Hepatic stellate cell (primary cell): Measurements from ENCODE around the gene KLHDC7B.
A peak's percentile ranks its signal among the peaks of the same experiment; 100 is the strongest.

ENCODE experiments used
- DNase-seq: peaks from one replicate; pipeline ENCODE4 v3.0.0; 2011; ENCODE audit warnings: low spot score

The KLHDC7B gene

DNA sequence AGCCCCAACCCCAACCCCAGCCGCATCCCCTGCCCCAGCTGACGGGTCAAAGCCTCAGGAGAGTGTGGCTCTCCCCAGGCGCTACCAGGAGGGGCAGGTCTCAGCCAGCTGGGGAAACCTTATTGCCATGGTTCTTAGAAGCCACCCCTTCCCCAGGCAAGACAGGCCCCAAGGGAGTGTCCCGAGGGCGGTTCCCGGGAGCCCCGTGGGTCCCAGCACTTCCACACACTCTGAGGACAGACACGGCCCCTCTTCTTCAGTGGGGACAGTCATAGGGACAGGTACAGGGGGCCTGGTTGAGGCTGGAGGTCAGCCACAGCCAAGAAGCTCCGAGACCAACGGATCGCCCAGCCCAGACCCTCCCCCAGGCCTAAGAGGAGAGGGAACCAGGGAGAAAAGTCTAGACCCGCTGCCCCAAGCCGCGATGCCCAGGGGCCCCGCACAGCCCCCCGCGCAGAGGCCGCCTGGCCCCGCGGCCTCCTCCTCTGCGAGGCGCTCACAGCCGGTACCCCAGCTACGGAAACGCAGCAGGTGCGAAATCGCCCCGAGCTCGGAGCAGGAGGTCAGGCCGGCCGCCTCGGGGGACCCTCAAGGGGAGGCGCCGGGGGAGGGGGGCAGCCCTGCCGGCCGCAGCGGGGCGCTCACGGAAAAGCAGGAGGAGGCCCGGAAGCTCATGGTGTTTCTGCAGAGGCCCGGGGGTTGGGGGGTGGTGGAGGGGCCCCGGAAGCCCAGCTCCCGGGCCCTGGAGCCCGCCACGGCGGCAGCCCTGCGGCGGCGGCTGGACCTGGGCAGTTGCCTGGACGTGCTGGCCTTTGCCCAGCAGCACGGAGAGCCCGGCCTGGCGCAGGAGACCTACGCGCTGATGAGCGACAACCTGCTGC, 2.6 kb downstream of the KLHDC7B start:
- DNase-seq: no peak

DNA sequence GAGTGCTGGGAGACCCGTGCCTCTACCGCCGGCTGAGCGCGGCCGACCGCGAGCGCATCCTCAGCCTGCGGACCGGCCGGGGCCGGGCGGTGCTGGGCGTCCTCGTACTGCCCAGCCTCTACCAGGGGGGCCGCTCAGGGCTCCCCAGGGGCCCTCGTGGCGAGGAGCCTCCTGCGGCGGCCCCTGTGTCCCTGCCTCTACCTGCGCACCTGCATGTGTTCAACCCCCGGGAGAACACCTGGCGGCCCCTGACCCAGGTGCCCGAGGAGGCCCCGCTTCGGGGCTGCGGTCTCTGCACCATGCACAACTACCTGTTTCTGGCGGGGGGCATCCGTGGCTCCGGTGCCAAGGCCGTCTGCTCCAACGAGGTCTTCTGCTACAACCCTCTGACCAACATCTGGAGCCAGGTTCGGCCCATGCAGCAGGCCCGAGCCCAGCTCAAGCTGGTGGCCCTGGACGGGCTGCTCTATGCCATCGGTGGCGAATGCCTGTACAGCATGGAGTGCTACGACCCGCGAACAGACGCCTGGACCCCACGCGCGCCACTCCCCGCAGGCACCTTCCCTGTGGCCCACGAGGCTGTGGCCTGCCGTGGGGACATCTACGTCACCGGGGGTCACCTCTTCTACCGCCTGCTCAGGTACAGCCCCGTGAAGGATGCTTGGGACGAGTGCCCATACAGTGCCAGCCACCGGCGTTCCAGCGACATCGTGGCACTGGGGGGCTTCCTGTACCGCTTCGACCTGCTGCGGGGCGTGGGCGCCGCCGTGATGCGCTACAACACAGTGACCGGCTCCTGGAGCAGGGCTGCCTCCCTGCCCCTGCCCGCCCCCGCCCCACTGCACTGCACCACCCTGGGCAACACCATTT, 3.5 kb downstream of the KLHDC7B start:
- DNase-seq: no peak

DNA sequence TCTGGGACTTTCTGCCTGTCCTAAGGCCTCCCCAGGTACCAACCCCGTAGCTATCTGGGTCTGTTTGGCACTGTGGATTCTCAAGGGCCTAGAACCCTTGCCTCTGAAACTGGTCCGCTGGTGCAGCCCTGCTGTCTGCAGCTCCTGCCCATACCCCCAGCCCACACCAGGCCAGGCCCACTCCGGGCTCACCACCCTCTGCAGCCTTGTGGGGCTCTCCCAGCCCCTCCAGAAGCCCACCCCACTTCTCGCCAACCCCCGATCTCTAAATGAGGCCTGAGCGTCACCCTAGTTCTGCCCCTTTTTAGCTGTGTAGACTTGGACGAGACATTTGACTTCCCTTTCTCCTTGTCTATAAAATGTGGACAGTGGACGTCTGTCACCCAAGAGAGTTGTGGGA, 4.7 kb downstream of the KLHDC7B start:
- no peak for DNase-seq

DNA sequence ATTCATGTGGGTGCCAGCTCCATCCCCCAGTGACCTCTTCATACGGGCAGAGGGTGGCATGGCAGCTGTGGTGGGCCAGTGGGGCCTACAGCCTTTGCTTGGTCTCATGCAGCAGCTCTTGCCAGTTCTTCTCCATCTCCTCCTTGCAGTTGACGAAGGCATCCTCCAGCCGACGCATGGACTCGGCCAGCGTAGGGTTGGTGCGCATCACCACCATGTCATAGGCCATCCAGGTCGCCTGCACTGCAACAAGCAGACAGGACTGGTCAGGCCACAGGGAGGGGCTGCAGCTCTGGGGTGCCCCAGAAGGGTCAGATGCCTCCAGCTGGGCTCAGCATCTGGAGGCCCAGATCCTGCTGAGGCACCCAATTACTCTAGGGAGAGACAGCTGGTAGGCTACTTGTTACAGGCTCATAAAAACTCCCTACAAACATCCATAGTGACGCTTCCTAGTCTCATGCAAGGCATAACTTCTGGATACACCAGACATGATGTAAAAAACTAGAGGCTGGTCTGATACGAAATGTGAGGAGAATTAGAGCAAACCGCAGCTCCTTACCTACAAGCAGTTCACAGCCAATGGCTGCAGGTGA, 5.6 kb downstream of the KLHDC7B start:
- no peak for DNase-seq

DNA sequence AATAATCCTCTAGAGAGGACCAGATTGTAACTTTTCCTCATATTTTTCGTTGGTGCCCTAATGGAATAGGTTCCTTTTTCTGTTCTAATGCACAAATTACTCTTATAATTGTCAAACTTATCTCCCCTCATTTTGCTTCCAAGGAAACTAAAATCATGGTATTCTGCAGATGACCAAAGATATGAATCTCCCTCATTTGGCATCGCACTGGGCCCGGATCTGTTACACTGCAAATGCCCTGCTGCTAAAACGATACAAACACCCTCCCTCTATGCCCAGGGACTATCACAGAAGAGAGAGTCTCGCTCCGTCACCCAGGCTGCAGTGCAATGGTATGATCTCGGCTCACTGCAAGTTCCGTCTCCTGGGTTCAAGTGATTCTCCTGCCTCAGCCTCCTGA, 7.6 kb downstream of the KLHDC7B start:
- no peak for DNase-seq

DNA sequence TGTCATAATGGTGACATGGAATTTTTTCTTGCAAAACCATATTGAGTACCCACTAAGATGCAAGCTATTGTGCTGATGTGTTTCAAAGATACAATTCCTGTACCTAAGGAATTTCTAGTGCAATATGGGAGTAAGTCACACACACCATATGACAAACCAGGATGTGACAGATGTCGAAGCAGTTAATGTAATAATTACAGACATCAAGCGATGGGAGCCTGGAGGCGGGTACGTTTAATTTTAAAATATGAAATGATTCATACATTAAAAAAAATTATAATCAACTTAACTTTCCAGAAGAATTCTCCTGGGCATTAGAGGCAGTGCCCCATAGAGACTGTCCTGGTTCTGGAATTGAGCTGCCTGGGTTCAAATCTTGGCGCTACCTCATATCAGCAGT, 11.0 kb downstream of the KLHDC7B start:
- DNase-seq: no peak

DNA sequence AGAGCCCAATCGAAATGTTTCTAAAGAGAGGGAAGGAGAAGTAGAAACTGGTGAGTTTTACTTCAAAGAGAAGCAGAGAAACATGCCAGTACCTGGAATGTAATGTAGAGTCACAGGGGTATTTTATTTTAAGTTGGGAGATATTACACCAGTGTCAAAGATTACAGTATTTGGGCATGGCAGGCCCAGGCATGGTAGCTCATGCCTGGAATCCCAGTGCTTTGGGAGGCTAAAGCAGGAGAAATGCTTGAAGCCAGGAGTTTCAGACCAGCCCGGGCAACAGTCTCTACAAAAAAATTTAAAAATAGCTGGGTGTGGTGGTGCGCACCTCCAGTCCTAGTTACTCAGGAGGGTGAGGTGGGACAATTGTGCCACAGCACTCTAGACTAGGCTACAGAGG, 14.3 kb downstream of the KLHDC7B start:
- no peak for DNase-seq

DNA sequence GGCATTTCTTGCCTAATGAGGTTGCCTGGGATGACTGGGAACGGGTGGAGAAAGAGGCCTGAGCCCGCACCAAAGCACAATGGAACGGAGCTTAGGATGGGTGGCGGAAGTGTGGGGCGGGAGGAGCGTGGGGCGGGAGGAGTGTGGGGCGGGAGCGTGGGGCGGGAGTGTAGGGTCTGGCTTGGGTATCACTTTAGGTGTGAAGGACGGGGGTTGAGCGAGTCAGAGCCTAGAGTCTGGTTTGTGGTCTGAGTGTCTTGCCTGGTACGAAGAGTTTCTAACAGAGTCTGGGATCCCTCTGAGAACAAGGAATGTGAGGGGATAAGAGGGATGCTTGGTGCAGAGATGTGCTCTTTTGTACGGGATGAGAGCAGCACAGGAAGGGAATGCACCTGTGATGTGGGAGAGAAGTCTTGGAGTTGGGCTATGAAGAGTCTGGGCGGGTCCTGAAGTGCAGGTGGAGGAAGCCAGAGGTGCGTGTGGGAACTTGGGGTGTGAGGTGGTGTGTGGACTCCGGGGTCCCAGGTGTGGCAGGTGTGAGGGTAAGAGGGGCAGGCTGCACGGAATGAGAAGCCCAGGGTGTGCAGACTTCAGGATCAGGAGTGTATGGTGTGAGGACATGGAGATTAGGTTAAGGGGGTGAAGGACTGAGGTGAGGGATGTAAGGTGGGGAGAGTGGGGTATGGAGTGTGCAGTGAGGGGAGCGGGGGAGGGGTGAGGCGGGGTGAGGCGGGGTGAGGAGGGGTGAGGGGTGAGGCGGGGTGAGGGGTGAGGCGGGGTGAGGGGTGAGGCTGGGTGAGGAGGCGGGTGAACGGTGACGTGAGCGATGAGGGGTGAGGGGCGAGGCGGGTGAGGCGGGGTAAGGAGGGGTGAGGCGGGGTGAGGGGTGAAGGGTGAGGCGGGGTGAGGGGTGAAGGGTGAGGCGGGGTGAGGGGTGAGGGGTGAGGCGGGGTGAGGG, 16.0 kb downstream of the KLHDC7B start:
- DNase-seq: no peak

DNA sequence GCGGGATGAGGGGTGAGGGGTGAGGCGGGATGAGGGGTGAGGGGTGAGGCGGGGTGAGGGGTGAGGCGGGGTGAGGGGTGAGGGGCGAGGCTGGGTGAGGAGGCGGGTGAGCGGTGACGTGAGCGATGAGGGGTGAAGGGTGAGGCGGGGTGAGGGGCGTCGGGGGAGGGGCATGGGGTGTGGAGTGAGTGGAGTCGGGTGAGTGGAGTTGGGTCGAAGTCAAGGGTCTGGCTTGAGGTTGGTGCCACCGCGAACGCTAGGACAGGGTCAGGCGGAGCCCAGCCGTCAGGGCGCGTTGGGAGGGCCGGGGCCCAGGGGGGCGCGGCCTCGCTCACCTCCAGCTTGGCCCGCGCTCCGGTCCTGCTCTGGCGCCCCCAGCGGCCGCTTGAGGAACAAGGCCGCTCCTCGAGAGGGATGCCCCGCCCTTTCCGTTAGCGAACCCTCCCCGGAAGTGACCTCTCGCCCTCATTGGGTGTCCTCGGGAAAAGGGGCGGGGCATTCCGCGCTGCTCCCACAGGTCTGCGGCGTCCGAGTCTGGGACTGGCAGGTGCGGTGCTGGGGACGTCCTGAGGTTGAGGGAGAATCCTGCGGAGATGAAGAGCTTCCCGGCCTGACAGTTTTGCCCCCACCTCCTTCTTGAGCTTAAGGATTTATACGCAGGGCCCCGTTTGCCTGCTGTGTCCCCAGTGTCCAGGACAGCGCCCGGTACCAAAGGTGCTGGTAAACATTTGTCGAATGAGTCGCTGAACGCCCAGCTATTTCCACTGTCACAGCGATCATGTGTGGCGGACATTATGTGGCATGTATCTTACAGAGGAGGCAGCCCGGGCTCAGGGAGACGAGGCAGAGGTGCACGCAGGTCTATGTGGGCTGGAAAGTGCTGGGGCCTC, 17.1 kb downstream of the KLHDC7B start, which contains the start of gene SYCE3:
Gene SYCE3 (minus strand): TSS at position 397 of the 890 bp plus-strand sequence. CDS start 6,514 bp downstream, outside the sequence.
- DNase-seq: peak; percentile 89

DNA sequence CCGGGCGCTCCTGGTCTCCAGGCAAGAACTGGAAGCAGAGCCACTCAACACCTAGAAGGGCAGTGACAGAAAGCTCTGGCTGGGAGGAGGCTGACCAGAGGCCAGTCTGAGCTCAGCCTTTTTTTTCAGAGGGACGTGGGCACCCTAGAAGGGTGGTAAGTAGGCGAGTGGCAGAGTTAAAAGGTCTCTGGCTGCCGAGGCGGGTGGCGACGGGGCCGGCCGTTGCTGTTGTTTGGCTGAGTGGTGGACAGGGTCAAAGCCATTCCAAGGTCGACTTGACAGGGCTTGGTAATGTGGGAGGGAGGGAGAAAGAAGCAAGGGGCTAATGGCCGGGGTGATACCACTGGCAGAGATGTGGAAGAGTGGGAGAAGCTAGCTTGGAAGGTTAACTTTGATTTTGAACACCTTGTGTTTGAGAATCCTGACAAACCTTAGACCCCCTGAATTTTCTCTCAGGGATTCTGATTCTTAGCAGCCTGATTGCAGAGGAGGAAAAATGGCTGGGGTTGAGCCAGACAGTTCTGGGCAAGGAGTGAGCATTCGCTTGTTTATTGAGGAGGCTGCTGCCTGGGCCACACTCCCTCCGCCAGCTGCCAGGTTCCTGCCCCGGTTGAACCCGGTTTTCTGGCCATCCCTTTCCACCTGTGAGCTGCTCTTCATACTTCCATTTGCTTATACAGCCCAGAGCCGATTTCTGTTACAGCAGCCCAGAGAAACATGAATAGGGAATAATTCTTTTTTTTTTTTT, 17.9 kb downstream of the KLHDC7B start:
- no peak for DNase-seq

DNA sequence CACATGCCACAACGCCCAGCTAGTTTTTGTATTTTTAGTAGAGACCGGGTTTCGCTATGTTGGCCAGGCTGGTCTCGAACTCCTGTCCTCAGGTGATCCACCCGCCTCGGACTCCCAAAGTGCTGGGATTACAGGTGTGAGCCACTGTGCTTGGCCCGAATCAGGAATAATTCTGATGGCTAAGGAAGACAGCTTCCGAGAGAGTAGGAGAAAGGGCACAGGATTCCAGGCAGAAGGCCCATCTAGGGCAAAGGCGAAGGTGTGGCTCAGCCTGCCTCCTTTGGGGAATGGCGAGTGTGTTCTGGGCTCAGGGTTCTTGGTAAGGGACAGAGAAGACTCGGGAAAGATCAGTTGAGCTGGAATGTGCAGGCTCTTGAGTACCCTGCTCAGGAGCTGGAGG, 18.6 kb downstream of the KLHDC7B start:
- DNase-seq: no peak

DNA sequence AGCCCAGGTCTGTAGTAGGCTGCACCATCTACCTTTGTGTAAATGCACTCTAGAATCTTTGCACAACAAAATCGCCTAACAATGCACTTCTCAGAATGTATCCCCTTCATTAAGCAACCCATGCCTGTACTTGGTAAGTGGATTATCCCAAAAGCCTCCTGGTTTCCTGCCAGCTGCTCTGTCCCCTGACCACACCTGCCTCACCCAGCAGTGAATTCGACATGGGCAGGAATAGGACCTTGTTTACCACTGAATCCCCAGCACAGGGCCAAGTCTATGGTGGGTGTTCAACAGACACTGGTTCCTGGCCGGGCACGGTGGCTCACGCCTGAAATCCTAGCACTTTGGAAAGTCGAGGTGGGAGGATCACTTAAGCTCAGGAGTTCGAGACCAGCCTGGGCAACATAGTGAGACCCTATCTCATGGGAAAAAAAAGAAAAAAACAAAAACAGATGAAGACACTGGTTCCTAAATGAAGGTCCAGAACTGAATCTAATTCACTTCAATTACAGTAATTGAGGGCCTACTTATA, 22.1 kb downstream of the KLHDC7B start:
- no peak for DNase-seq

DNA sequence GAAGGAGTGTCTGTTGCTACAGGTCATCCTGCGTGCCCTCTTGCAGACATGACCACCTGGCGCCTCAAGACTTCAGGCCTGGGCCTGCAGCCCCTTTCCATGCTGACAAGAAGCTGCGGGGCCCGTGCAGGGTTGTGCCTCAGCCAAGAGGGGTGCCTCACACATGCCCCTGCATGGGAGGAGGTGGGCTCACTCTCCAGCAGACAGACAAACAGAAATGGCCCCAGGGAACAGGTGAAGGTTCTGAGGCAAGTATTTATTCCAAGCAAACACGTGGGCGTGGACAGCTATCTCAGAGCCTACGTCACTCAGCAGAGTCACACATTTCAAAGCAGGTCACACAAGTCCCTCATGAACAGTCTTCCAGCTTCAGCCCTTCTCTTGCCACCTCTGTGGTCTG, 22.9 kb downstream of the KLHDC7B start:
- DNase-seq: no peak

DNA sequence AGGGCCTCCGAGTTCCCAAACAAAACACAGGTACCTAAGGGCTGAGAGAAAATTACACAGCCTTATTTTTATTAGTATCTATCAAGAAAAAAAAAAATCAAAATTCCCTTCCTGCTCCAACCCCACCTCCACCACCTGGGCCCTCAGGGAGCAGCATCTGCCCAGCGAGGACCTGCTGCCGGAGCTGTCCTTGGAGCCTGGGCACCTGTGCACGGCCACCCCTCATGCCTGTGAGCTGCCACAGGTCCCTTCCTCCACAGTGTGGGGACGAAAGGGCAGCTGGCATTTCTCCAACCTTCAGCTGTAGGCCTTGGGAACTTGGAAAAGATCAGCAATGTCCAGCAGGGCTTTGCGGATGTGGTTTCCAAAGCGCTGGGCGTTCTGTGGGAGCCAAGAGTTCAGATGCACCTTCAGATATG, 23.4 kb downstream of the KLHDC7B start:
- DNase-seq: no peak

DNA sequence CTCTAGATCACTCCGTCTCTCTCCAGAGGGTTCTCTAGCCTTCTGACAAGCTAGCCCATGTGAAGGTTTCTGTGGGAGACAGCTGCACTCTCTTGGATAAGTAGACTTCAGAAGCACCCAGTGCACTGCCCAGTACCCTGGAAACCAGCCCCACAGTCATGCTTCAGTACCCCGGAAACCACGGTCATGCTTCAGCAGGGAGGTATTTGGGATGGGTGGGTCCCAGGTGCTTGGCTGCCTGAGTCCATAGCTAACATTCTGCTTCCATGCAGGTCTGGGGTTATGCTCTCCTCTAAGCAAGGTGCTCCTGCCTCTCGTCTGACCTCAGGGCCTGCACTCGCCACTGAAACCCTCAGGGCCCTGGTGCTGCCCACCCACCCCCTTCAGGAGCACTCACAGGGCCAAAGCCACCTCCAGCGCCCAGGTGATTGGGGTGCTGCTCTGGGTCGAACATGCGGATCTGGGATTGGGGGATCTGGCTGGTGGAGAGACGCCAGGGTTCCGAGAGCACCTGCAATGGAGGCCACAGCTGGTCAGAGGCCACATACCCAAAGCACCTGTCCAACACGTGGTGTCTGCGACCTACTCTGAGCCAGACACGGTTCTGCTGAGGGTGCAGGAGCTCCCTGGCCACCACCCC, 24.3 kb downstream of the KLHDC7B start:
- DNase-seq: no peak

DNA sequence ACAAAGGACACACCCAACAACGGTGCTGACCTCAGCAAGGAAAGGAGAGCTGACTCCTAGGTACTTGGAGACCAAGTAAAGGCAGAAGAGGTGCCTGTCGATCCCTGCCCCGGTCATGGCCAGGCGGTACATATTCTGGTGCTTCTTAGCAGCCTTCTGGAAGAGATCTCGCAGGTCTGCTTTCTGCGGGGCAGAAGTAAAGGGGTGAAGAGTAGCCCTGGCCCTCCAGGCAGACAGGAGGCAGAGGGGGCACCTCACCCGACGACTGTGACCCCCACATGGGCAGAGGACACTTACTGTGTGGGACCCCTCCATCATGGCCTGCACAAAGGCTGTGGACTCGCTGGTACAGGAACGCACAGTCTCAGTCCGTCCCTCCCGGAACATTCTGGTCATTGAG, 25.2 kb downstream of the KLHDC7B start:
- no peak for DNase-seq

DNA sequence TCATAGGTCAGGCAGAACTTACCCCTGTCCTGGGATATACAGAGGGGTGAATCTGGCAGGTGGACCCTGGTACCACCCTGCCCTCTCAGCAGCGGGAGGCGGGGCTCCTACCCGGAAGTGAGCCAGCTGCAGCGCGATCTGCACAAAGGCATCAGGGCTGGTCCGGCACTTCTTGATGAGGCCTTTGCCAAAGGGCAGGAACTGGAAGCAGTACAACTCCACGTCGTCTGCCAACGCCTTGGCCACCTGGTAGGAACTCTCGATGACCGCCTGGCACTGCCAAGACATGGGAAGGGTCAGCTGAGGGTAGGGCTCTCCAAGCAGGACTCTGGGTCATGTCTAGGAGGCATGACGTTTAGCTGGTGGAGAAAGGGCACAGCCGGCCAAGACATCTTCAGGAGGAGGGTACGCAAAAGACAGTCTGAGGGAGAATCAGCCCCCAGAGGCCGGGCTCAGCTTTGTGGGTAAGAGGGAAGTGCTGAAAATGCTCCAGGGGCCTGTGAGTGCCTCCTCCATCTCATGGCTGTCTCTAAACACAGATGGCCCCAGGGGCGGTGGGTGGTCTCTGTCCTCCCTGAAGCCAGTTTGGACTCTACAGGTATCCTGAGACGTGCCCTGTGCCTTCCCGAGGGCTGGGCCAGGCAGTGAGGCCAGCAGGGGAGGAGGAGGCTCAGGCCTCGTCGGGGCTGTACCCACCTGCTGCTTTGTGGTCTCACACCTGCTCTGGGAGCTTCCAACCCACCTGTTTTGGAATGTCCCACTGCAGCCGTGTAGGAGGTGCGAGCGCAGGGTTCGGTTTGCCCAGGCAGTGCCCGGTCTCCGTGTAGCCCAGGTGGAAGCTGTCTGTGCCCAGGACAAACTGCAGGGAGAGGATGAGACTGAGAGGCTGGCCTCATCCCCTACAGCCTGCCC, 25.8 kb downstream of the KLHDC7B start:
- DNase-seq: no peak

DNA sequence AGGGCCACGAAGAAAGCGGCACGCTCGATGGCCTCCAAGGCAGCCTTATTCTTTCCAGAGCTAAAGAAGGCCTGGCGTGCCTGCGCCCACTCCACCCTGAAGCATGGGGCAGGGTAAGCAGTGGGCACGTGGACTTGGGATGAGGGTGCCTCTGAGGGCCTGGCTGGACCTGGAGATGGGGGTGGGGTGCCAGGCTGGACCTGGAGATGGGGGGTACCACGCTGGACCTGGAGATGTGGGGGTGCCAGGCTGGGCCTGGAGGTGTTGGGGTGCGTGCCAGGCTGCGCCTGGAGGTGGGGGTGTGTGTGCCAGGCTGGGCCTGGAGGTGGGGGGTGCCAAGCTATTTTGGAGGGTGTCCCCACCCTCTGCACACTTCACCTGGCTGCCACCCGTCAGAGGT, 27.3 kb downstream of the KLHDC7B start:
- no peak for DNase-seq
